HL-60 (cell line): ENCODE results near the gene LAPTM5.

ENCODE experiments used
- DNase-seq, 2 experiments: peaks; one replicate each; pipeline ENCODE4 v3.0.0-alpha.2; 2010 to 2020; ENCODE audit warnings: low read depth in 1 of 2, low spot score in 1 of 2
- H3K27ac ChIP-seq: fragments of 250-450 bp; sonication (Bioruptor Pico); replicated peaks from 2 replicates; pipeline ENCODE4 v1.5.1; 2020; ENCODE audit warnings: mild to moderate bottlenecking, moderate library complexity
- H3K27me3 ChIP-seq: fragments of 250-450 bp; sonication (Bioruptor Pico); 2 replicates; pipeline ENCODE4 v1.5.1; 2021; ENCODE audit warnings: mild to moderate bottlenecking, moderate library complexity; ENCODE audit not compliant: insufficient read depth, poor library complexity, severe bottlenecking
- H3K4me3 ChIP-seq: replicated peaks from 2 replicates; pipeline ENCODE4 v1.5.1; 2011; ENCODE audit warnings: mild to moderate bottlenecking, control low read depth, low read length; ENCODE audit not compliant: insufficient read depth
- CTCF ChIP-seq: IDR thresholded peaks from one replicate; pipeline ENCODE4 v1.5.1; 2011; ENCODE audit warnings: low read length, control low read depth, inconsistent platforms; ENCODE audit not compliant: insufficient read depth
- GABPA ChIP-seq: IDR thresholded peaks from 2 replicates; pipeline ENCODE4 v1.6.1; 2012; ENCODE audit warnings: low read depth
- POLR2AphosphoS5 ChIP-seq: IDR thresholded peaks from 2 replicates; pipeline ENCODE4 v1.6.1; 2012; ENCODE audit warnings: low read depth
- SPI1 ChIP-seq: IDR thresholded peaks from 2 replicates; pipeline ENCODE4 v1.6.1; 2012; ENCODE audit warnings: low read depth, mild to moderate bottlenecking, borderline replicate concordance
- TF ChIP-seq, protein P1 (sequence below): IDR thresholded peaks from 2 replicates; pipeline ENCODE4 v1.6.1; 2012; ENCODE audit warnings: low read depth; ENCODE audit not compliant: insufficient replicate concordance

The LAPTM5 gene

DNA sequence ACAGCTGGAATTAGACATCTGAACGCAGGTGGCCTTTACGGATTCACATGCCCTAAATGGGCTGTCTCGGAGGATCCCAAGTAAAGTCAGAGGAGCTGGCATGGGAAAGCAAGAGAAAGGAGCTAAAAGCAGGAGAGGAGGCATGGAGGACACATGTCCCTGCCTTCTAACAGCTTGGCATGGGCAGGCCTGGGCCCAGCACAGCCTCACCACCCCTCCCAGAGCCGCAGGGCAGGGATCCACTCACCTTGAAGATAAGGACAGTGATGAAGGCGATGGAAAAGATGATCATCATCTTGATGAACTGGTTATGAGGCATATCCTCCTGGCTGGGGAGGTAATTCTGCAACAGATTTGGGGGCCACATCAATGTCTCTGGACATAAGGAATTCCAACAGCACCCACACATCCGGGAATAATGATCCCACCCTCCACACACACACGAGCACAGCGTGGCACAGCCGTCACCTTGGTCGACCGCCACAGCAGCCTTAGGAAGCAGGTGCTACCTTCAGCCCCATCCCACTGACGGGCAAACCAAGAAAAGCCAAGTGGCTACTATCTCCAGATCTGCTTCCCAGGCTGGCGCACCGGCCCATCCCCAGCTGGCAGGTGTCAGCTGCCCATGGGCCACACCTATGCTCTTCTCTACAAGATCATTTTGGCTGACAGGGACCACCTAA lies 20.1 kb downstream of the LAPTM5 start:
- H3K4me3 ChIP-seq = no peak overlapping the region
- TF ChIP-seq CTCF (no peak), GABPA (no peak), POLR2AphosphoS5 (no peak), SPI1 (no peak)
- TF ChIP-seq, protein P1, sequence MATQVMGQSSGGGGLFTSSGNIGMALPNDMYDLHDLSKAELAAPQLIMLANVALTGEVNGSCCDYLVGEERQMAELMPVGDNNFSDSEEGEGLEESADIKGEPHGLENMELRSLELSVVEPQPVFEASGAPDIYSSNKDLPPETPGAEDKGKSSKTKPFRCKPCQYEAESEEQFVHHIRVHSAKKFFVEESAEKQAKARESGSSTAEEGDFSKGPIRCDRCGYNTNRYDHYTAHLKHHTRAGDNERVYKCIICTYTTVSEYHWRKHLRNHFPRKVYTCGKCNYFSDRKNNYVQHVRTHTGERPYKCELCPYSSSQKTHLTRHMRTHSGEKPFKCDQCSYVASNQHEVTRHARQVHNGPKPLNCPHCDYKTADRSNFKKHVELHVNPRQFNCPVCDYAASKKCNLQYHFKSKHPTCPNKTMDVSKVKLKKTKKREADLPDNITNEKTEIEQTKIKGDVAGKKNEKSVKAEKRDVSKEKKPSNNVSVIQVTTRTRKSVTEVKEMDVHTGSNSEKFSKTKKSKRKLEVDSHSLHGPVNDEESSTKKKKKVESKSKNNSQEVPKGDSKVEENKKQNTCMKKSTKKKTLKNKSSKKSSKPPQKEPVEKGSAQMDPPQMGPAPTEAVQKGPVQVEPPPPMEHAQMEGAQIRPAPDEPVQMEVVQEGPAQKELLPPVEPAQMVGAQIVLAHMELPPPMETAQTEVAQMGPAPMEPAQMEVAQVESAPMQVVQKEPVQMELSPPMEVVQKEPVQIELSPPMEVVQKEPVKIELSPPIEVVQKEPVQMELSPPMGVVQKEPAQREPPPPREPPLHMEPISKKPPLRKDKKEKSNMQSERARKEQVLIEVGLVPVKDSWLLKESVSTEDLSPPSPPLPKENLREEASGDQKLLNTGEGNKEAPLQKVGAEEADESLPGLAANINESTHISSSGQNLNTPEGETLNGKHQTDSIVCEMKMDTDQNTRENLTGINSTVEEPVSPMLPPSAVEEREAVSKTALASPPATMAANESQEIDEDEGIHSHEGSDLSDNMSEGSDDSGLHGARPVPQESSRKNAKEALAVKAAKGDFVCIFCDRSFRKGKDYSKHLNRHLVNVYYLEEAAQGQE = no peak
- H3K27ac ChIP-seq = no peak overlapping the region
- no peaks in the 10 kb centered on the region for H3K27me3 ChIP-seq
- no peak for DNase-seq

GRCh38 chr1:30735668-30736498 lies 21.7 kb downstream of the LAPTM5 start:
- DNase-seq = no peak
- H3K27me3 ChIP-seq = no peaks in the 10 kb centered on the region
- H3K4me3 ChIP-seq = no peak overlapping the region
- TF ChIP-seq SPI1 = no peak
- no peak for TF ChIP-seq CTCF
- TF ChIP-seq POLR2AphosphoS5 = no peak
- TF ChIP-seq GABPA = no peak
- TF ChIP-seq, protein P1 = no peak
- H3K27ac ChIP-seq = no peak overlapping the region

DNA sequence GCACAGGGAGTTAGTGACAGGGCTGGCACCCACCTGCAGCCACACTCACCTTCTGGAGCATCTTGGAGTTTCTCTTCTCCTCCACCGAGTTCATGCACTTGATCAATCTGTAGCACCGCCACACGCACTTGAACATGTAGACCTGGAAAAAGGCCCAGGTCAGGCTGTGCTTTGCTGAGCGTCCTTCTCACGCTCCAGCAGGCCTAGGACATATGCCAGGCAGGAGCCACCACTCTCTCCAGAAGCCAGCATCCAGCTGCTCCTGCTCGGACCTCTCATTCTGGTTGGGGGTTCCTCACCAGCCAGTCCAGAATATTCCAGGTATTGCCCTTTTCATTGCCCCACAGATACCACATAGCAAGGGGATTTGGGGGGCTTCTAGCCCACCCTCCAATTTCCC lies 22.4 kb downstream of the LAPTM5 start:
- H3K27ac ChIP-seq = no peak overlapping the region
- no peaks in the 10 kb centered on the region for H3K27me3 ChIP-seq
- DNase-seq = no peak
- no peak for TF ChIP-seq SPI1
- no peak for TF ChIP-seq CTCF
- TF ChIP-seq, protein P1 = no peak
- no peak for TF ChIP-seq GABPA
- TF ChIP-seq POLR2AphosphoS5 = no peak
- no peak overlapping the region for H3K4me3 ChIP-seq
